Esophagus mucosa (tissue), 1 donor: ENCODE data around the gene CYP27C1. TPM values are rescaled to one million over a fixed set of nuclear protein-coding genes. Genes with fewer than 3 reads are reported as not detected.

Experiments
- ATAC-seq: fragments of 200-7000 bp; cut with Tn5 transposase; one replicate; pipeline ENCODE4 v1.9.1; 2020
- total RNA-seq: library from RNA; stranded (reverse); gene quantifications from one replicate; pipeline ENCODE4 v1.2.4, GENCODE V29; 2023
- donor health status: DM: yes; HTN: yes; CAD: no.

CYP27C1 gene
- total RNA-seq, 1 donor from 2014 or later: 1.8 TPM

GRCh38 chr2:127146820-127147502, 73.1 kb downstream of the CYP27C1 start:
- ATAC-seq: peak; percentile 79

- no peak for ATAC-seq
Measured at GRCh38 chr2:127146071-127146725, 73.9 kb downstream of the CYP27C1 start.

DNA sequence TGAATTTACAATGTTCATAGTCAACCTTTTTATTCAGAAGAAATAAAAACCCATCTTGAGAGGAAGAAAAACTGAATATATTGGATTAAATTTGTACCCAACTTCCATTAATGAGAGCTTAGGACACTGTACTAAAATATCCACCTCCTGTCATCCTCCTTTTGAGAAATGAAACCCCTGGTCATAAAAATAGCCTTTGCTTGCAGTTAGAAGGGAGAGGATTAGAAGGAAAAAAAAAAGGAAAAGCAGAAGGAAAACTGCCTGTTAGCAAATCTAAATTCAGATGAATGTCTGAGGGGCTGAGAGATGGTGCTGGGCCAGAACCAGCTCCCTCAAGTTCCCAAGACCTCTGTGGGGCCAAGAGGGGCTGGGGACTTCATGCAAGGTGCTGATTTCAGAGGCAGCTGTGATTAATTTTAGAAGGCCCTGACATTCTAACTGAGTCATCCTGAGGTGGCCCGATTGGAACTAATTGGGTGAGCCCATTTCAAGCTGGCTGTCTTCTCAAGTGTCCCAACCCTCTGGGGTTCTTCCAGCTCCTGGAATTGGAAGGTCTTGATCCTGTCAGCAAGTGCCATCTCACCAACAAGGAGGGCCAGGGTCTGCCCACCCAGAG, 74.7 kb downstream of the CYP27C1 start:
- peak; percentile 33 for ATAC-seq

GRCh38 chr2:127143841-127144782, 76.0 kb downstream of the CYP27C1 start:
- ATAC-seq: peak; percentile 65

DNA sequence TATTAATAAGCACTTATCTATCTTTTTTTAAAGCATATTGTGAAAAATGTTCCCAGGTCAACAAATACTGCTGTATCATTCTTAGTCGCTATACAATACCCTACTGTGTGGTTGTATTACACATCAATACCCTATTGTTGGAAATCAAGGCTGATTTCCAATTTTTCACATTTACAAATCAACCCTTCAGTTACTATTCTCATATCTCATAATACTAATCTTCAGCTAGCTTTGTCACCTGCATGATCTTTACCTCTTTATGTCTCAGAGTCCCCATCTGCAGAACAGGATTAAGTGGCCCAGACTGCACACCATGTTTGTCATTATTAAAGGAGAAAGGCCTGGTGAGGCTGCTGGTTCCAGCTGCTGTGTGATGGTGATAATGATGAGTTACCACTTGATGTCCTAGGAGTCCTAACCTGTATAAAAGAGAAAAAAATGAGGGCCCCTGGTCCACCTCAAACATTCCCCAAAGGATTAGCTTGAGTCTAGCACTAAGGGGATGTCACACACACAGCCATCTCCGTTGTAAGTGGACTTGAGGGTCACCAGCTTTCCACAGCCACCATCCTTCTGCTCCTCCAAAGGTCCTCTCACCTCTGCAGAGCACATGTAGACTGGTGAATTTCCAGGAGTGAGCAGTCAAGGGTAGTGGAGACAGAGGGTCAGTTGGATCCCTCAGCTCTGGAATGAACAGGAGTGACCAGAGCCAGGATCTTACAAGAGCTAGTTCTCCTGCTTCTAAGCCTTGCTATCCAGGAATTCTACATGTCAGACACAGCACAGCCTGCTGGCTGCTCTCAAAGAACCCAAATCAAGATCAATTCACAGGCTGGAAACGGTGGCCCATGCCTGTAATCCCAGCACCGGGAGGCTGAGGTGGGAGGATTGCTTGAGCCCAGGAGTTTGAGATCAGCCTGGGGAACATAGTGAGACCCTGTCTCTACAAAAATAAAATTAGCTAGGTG, 77.2 kb downstream of the CYP27C1 start:
- ATAC-seq: no peak

DNA sequence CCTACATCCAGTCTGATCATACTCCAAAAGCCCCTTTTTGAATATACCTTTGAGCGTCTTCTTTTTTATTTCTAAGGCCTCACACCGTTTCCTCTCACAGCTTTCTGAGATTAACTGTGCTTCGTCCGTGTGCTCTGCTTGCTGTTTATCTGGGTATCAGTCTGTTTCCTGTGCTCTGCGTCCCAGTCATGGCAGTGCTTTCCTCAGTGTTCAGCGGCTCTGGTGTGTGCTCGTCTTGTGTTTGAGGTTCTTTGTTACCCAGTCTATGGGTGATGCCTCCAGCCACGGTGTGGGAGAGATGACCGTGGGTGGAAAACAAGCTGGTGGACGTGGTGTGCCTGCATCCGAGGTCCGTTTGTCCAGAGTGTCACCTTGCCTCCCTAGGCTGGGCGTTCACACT, 79.6 kb downstream of the CYP27C1 start:
- ATAC-seq: no peak

DNA sequence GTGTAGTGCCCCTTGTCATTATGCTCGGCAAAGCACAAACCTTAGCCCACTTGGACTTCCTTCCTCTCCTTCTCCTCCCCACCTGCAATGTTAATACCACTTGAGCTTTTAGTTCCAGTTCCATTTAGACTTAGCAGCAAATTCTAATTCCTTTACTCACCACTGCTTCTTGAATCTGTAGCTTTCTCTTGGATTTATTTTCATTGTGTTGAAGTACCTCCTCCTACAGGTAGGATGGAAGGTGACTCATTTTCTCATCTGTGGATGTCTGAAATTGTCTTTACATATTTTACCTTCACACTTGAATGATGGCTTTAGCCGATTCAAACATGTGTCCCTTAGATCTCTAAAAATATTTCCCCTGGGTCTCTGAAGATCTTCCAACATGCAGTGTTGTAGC, 80.3 kb downstream of the CYP27C1 start:
- peak; percentile 72 for ATAC-seq

DNA sequence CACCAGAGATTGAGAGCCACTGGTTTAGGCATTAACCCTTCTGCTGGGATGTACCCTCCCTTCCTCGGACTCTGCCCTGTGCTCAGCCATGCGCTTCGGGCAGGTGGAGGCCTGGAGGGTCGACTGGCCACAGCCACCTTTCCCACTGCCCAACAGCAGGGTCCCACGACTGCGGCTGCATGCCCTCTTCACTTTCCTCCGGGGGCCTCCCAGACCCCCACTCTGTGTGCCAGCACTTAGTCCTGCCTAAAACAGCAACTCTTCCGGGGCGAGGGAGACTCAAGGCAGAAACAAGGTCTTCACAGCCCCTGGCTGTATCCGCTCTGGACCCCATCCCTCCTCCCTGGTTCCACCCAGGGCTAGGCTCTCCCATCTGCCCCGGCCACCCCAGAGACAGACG, 81.8 kb downstream of the CYP27C1 start:
- ATAC-seq: no peak

DNA sequence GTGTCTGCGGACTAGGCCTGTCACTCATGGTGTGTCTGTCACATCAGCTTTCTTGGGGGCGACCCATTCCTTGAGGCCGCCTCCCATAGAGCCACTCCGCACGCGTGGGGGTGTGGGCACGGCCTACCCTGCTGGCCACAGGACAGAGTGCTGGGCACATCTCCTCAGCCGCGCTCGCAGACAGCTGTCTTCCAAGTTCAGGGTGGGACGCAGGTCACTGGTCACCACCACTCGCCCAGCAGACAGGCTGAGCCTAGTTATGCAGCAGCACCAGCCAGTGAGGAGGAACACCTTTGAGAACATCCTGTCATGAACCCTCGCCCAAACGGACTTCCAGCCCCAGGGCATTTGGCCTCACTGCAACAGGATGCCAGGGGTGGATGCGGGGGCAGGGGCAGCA, 82.4 kb downstream of the CYP27C1 start:
- ATAC-seq: no peak

GRCh38 chr2:127137225-127137624, 82.9 kb downstream of the CYP27C1 start:
- no peak for ATAC-seq

DNA sequence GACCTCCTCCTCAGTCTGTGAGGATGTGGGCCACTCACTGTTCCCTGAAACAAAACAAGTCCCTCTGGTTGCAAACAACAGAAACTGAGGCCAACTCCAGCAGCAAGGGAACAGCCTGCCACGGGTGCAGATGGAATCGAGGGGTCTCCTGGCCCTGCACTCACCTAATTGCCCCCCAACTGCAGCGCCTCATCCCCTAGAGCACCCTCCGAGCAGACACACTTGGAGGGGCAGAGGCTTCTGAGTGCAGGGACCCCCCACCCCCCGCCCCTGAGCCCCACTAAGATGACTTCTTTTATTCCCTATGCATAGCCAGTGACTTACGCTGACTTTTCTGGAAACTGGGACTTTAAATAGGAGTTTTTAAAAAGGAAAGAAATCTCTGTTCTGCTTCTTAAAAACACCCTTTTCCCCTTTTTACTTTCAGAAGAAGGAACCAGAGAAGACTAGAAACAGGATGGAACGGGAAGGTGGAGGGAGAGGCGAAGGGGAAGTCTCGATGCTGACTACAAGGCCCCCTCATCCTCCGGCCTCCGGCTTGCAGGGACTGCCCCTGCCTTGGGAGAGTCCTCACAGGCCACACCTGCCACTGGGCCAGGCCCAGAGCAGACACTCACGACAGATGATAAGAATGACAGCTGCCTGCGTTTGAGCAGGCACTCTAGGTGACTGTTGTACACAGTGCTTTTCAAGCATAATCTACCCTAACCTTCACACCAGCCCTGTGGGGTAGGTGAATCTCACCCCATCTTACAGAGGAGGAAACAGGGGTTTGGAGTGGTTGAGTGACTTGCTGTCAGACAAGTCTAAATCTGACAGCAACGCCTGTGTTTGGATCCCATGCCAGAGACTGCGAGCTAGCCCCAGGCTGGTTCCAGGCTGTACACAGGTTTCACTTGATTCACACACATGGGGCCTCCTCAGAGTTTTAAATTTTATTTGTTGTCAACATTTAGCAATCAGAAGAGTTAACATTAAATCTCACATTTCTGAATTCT, 85.0 kb downstream of the CYP27C1 start:
- peak; percentile 49 for ATAC-seq

DNA sequence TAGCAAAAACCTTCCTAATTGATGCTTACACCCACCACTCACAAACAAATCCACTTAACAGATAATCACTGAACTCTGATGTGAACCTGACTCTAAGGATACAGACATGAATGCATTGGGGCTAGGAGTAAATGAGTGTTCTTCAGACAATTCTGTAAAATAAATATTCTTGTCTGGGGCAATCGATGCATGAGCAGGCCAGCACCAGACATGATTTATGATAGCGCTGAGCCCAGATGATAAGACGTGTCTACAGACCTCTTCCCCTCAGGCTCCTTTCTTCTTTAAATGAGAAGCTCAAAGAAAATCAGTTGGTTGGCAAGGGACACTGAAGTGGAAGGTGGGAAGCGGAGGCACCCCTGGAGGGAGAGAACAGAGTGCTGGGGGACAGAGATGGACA, 85.9 kb downstream of the CYP27C1 start:
- ATAC-seq: no peak

Other genes with a start within 250 kb of the CYP27C1 start
- 4.5 TPM for gene BIN1, start 113.1 kb downstream of the CYP27C1 start, total RNA-seq
- gene ERCC3, start 73.8 kb upstream of the CYP27C1 start, total RNA-seq: 19.0 TPM
- gene MAP3K2, start 167.7 kb upstream of the CYP27C1 start, total RNA-seq: 30.0 TPM
- gene PROC, start 198.1 kb upstream of the CYP27C1 start, total RNA-seq: 0.20 TPM